Activated gamma-delta T cell treated with Interleukin-2 at 50 U/mL for 16 hours (primary cell): ENCODE data around the gene DNAJC5G.
"Not testable (repeated sequence)": the region's sequence is repeated elsewhere in the genome, so short reads cannot be mapped to it uniquely, and the experiment has no call there.

ENCODE experiments used
- DNase-seq: peaks from one replicate; pipeline ENCODE4 v3.0.0-alpha.2; 2020

The DNAJC5G gene

GRCh38 chr2:27312152-27312551 is 36.9 kb downstream of the DNAJC5G start:
- no peak for DNase-seq

GRCh38 chr2:27313882-27314645 is 38.8 kb downstream of the DNAJC5G start:
- DNase-seq: no peak

GRCh38 chr2:27314709-27315108 is 39.5 kb downstream of the DNAJC5G start:
- no peak for DNase-seq

- no peak for DNase-seq
These were observed 39.9 kb downstream of the DNAJC5G start for GRCh38 chr2:27315122-27315521.

DNA sequence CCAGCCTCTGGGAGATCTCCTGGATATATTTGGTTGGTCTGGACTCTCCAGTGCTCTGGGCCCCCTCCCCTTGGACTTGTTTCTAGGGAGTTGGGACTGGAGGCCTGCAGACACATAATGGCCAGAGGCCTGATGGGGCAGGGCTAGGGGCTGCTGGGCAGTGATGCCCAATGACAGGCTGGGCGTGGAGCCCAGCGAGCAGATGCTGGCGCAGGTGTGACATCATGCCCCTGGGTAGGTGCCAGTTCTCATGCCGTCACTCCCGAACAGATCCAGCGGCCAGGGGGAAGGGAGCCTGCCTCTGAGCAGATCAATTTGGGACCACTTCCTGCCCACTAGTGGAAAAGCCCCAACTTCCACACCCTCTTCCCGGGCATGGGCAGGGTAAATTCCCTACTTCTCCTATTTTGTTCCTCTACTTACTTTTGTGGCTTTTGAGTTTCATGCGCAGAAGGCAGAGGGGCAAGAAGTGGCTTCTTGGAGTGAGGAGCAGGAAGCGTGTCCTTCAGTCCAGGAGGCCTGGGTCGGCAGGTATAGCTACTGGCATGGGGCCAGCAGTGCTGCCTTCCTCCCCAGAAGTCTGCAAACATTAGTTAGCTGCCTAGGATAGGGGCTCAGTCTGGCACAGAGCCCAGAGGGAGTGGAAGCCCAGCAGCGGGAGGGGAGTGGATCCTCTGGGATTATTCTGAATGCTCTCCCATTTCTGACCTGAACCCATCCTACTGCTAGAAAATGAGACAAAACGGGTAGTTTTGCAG is 41.6 kb downstream of the DNAJC5G start:
- DNase-seq: no peak

DNA sequence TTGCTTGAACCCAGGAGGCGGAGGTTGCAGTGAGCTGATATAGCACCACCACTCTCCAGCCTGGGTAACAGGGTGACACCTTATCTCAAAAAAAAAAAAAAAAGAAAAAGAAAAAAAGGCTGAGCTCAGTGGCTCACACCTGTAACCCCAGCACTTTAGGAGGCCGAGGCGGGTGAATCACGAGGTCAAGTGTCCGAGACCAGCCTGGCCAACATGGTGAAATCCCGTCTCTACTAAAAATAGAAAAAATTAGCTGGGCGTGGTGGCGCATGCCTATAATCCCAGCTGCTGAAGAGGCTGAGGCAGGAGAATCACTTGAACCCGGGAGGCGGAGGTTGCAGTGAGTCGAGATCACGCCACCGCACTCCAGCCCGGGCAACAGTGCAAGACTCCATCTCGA is 44.6 kb downstream of the DNAJC5G start:
- DNase-seq: not testable (repeated sequence)

GRCh38 chr2:27320958-27321543 is 45.8 kb downstream of the DNAJC5G start:
- DNase-seq: no peak

- DNase-seq: no peak
These were observed 47.1 kb downstream of the DNAJC5G start for GRCh38 chr2:27322301-27322765.

DNA sequence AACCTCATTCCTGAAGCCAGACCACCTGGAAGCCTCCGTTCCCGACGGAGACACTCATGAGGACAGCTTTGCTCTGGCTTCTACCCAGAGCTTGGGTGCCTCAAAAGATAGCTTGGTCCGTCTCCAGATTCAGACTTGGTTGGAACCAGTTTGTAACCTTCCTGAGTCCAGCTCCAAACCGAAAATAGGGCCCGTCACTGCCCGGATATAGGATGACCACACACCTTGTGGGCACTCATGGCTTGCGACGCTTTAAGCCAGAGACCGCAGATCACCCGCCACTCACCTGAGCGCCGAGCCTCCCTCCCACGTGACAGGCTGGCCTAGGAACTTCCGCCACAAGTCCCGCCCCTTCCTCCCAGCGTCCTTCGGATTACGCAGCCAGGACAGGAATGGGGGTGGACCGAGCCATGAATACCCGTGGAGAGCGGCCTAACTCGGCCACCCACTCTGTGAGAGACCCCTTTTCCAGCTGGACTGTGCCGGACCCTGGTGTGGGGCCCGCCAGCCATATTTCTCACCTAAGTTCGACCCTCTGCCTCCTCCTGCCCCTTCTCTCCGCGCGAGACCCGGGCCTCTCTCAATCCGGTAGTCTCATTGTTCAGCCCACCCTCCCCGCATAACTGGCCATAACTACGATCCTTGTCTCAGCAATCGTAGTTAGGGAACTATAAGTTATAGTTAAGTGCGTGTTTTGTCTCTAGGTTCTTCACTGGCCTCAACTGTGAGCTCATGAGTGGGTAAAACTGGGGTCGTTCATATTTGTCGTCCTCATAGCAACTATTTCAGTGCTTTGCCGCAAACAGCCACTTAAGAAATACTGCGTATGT is 47.7 kb downstream of the DNAJC5G start, which contains the start of gene MPV17:
TSS of gene MPV17 (minus strand) at position 332 of the 830 bp plus-strand sequence. CDS start 580 bp downstream, outside the sequence.
- DNase-seq: peak; percentile 85

GRCh38 chr2:27323596-27324285 is 48.5 kb downstream of the DNAJC5G start:
- DNase-seq: no peak

DNA sequence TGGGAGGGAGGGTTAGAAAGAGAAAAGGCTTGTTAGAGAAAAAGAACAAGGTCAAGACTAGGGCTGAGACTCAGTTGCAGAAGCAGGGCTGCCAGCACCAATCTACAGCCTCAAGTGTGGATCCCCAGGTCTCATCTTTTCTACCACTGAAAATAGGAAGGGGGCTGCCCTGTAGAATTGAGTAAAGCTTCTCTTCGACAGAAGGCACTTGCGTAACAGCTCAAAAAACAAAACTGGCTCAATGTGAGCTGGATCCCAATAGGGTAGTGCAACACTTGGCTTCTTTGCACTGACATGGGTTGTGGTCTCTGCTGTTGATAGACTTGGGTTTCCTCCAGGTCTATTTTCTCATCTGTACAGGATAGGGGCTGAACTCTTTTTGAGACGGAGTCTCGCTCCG is 49.5 kb downstream of the DNAJC5G start:
- DNase-seq: no peak
